HL-60 (cell line): ENCODE measurements around the gene MAP4K4.

Experiments
- DNase-seq, 2 experiments: peaks; one replicate each; pipeline ENCODE4 v3.0.0-alpha.2; 2010 to 2020; ENCODE audit warnings: low read depth in 1 of 2, low spot score in 1 of 2
- H3K27ac ChIP-seq: fragments of 250-450 bp; sonication (Bioruptor Pico); replicated peaks from 2 replicates; pipeline ENCODE4 v1.5.1; 2020; ENCODE audit warnings: mild to moderate bottlenecking, moderate library complexity
- H3K27me3 ChIP-seq: fragments of 250-450 bp; sonication (Bioruptor Pico); 2 replicates; pipeline ENCODE4 v1.5.1; 2021; ENCODE audit warnings: mild to moderate bottlenecking, moderate library complexity; ENCODE audit not compliant: insufficient read depth, poor library complexity, severe bottlenecking
- H3K4me3 ChIP-seq: replicated peaks from 2 replicates; pipeline ENCODE4 v1.5.1; 2011; ENCODE audit warnings: mild to moderate bottlenecking, control low read depth, low read length; ENCODE audit not compliant: insufficient read depth
- GABPA ChIP-seq: IDR thresholded peaks from 2 replicates; pipeline ENCODE4 v1.6.1; 2012; ENCODE audit warnings: low read depth
- POLR2AphosphoS5 ChIP-seq: IDR thresholded peaks from 2 replicates; pipeline ENCODE4 v1.6.1; 2012; ENCODE audit warnings: low read depth
- SPI1 ChIP-seq: IDR thresholded peaks from 2 replicates; pipeline ENCODE4 v1.6.1; 2012; ENCODE audit warnings: low read depth, mild to moderate bottlenecking, borderline replicate concordance
- TF ChIP-seq, protein P1 (sequence below): IDR thresholded peaks from one replicate; pipeline ENCODE4 v1.5.1; 2011; ENCODE audit warnings: low read length, control low read depth, inconsistent platforms; ENCODE audit not compliant: insufficient read depth
- TF ChIP-seq, protein P2 (sequence below): IDR thresholded peaks from 2 replicates; pipeline ENCODE4 v1.6.1; 2012; ENCODE audit warnings: low read depth; ENCODE audit not compliant: insufficient replicate concordance

MAP4K4 gene

GRCh38 chr2:101830146-101830545 is 132.6 kb downstream of the MAP4K4 start:
- no peaks in the 10 kb centered on the region for H3K27me3 ChIP-seq
- no peak overlapping the region for H3K4me3 ChIP-seq
- TF ChIP-seq, protein P1, sequence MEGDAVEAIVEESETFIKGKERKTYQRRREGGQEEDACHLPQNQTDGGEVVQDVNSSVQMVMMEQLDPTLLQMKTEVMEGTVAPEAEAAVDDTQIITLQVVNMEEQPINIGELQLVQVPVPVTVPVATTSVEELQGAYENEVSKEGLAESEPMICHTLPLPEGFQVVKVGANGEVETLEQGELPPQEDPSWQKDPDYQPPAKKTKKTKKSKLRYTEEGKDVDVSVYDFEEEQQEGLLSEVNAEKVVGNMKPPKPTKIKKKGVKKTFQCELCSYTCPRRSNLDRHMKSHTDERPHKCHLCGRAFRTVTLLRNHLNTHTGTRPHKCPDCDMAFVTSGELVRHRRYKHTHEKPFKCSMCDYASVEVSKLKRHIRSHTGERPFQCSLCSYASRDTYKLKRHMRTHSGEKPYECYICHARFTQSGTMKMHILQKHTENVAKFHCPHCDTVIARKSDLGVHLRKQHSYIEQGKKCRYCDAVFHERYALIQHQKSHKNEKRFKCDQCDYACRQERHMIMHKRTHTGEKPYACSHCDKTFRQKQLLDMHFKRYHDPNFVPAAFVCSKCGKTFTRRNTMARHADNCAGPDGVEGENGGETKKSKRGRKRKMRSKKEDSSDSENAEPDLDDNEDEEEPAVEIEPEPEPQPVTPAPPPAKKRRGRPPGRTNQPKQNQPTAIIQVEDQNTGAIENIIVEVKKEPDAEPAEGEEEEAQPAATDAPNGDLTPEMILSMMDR, result no peak
- TF ChIP-seq, protein P2, sequence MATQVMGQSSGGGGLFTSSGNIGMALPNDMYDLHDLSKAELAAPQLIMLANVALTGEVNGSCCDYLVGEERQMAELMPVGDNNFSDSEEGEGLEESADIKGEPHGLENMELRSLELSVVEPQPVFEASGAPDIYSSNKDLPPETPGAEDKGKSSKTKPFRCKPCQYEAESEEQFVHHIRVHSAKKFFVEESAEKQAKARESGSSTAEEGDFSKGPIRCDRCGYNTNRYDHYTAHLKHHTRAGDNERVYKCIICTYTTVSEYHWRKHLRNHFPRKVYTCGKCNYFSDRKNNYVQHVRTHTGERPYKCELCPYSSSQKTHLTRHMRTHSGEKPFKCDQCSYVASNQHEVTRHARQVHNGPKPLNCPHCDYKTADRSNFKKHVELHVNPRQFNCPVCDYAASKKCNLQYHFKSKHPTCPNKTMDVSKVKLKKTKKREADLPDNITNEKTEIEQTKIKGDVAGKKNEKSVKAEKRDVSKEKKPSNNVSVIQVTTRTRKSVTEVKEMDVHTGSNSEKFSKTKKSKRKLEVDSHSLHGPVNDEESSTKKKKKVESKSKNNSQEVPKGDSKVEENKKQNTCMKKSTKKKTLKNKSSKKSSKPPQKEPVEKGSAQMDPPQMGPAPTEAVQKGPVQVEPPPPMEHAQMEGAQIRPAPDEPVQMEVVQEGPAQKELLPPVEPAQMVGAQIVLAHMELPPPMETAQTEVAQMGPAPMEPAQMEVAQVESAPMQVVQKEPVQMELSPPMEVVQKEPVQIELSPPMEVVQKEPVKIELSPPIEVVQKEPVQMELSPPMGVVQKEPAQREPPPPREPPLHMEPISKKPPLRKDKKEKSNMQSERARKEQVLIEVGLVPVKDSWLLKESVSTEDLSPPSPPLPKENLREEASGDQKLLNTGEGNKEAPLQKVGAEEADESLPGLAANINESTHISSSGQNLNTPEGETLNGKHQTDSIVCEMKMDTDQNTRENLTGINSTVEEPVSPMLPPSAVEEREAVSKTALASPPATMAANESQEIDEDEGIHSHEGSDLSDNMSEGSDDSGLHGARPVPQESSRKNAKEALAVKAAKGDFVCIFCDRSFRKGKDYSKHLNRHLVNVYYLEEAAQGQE, result no peak
- no peak for TF ChIP-seq GABPA
- H3K27ac ChIP-seq, result no peak overlapping the region
- DNase-seq, result no peak

GRCh38 chr2:101830555-101830954 is 133.0 kb downstream of the MAP4K4 start:
- Histone ChIP-seq H3K4me3 (no peak overlapping the region), H3K27ac (no peak overlapping the region), H3K27me3 (no peaks in the 10 kb centered on the region)
- no peak for DNase-seq
- TF ChIP-seq SPI1 (no peak), GABPA (no peak), POLR2AphosphoS5 (no peak)
- TF ChIP-seq, protein P2, result no peak
- TF ChIP-seq, protein P1, result no peak

DNA sequence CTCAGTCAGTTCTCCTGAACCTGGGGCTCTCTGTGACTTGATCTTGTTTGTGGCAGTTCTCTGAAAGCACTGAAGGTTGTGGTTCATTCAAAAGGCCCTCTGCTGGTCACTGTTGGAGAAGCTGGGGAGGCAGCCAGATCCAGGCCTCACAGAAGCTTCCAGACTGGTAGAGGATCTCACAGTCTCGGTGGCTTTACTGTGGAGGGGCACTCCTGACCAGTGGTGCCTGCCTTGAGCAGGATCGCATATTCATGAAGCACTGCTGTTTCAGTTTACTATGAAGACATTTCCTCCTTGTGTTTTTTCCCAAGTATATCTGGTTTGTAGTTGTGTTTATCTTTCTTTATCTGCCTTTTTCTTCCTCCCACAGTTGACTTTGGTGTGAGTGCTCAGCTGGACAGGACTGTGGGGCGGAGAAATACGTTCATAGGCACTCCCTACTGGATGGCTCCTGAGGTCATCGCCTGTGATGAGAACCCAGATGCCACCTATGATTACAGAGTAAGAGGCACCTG is 133.9 kb downstream of the MAP4K4 start:
- TF ChIP-seq, protein P1, result peak; percentile 46
- no peak for TF ChIP-seq GABPA
- TF ChIP-seq, protein P2, result no peak
- Histone ChIP-seq H3K4me3 (no peak overlapping the region), H3K27ac (no peak overlapping the region), H3K27me3 (no peaks in the 10 kb centered on the region)
- DNase-seq, result peak in 1 of 2 experiments; percentile 69
